HUDEP-2 (cell line): ENCODE measurements around the gene CELSR1.
A peak's percentile ranks its signal among the peaks of the same experiment; 100 is the strongest.

ENCODE experiments used
- DNase-seq, 76 experiments: peaks; one replicate each; lab custom pipeline; 2025; ENCODE audit not compliant: unreplicated experiment in 76 of 76; lab: John Stamatoyannopoulos, UW

The CELSR1 gene

GRCh38 chr22:46575911-46576555 lies 38.6 kb upstream of the CELSR1 start:
- peak in 1 of 76 experiments; percentile 18 for DNase-seq

GRCh38 chr22:46574993-46575910 lies 37.8 kb upstream of the CELSR1 start:
- no peak for DNase-seq

GRCh38 chr22:46574438-46574992 lies 37.1 kb upstream of the CELSR1 start:
- no peak for DNase-seq

- DNase-seq, result no peak
Measured at GRCh38 chr22:46573781-46574437, 36.5 kb upstream of the CELSR1 start.

- no peak for DNase-seq
Measured at GRCh38 chr22:46572911-46573780, 35.7 kb upstream of the CELSR1 start.

- no peak for DNase-seq
Measured at GRCh38 chr22:46571642-46572250, 34.3 kb upstream of the CELSR1 start.

GRCh38 chr22:46569848-46570695 lies 32.7 kb upstream of the CELSR1 start:
- no peak for DNase-seq

GRCh38 chr22:46569055-46569847 lies 31.8 kb upstream of the CELSR1 start:
- no peak for DNase-seq

- no peak for DNase-seq
Measured at GRCh38 chr22:46568102-46568809, 30.8 kb upstream of the CELSR1 start.

GRCh38 chr22:46567471-46567870 lies 30.1 kb upstream of the CELSR1 start:
- no peak for DNase-seq

GRCh38 chr22:46564084-46564714 lies 26.8 kb upstream of the CELSR1 start:
- DNase-seq, result peak in 33 of 76 experiments; percentile 8 to 59 (median 40)

- DNase-seq, result peak in 71 of 76 experiments; percentile 16 to 83 (median 65)
Measured at GRCh38 chr22:46563381-46564083, 26.1 kb upstream of the CELSR1 start.

GRCh38 chr22:46561435-46561905 lies 24.1 kb upstream of the CELSR1 start:
- DNase-seq, result peak in 29 of 76 experiments; percentile 7 to 59 (median 35)

GRCh38 chr22:46560696-46561295 lies 23.4 kb upstream of the CELSR1 start:
- DNase-seq, result no peak

- DNase-seq, result no peak
Measured at GRCh38 chr22:46557736-46558480, 20.5 kb upstream of the CELSR1 start.
